ENCODE measurements around the gene GNPTAB. TPM values are rescaled to one million over a fixed set of nuclear protein-coding genes. Genes with fewer than 3 reads are reported as not detected.
A peak's percentile ranks its signal among the peaks of the same experiment; 100 is the strongest.

Gene GNPTAB
- total RNA-seq, 1 experiment from 2014 or later: 11.6 TPM

GRCh38 chr12:101781834-101782233, 48.9 kb downstream of the GNPTAB start:
- H3K9ac ChIP-seq (ENCODE audit: low read length): no peak overlapping the region
- no peaks in the 10 kb centered on the region for H3K9me2 ChIP-seq (replicated peaks; ENCODE audit: insufficient read depth, low read length)
- no peaks in the 10 kb centered on the region for H3K27me3 ChIP-seq (ENCODE audit: low read length)
- H2AFZ ChIP-seq (ENCODE audit: low read length): no peak overlapping the region
- H3K36me3 ChIP-seq (ENCODE audit: insufficient read depth, low read length): no peaks in the 10 kb centered on the region
- no peaks in the 10 kb centered on the region for H4K20me1 ChIP-seq (ENCODE audit: insufficient read depth, low read depth, low read length)
- H3K9me3 ChIP-seq (ENCODE audit: low read length): no peaks in the 10 kb centered on the region
- no peak overlapping the region for H3K27ac ChIP-seq (ENCODE audit: low read length)
- DNase-seq: no peak
- H3K4me1 ChIP-seq (ENCODE audit: low read length): peaks cover 16% of the 10 kb centered on the region
- H3K79me2 ChIP-seq (ENCODE audit: low read length): no peaks in the 10 kb centered on the region
- H3K4me3 ChIP-seq (ENCODE audit: low read length): no peak overlapping the region
- no peak overlapping the region for H3K4me2 ChIP-seq (ENCODE audit: low read depth, low read length, poor library complexity, severe bottlenecking)

- H3K9ac ChIP-seq (ENCODE audit: low read length): no peak overlapping the region
- peaks cover 16% of the 10 kb centered on the region for H3K4me1 ChIP-seq (ENCODE audit: low read length)
- H3K4me2 ChIP-seq (ENCODE audit: low read depth, low read length, poor library complexity, severe bottlenecking): peak overlapping the region; percentile 43
- no peaks in the 10 kb centered on the region for H3K9me2 ChIP-seq (replicated peaks; ENCODE audit: insufficient read depth, low read length)
- no peak overlapping the region for H3K27ac ChIP-seq (ENCODE audit: low read length)
- H3K9me3 ChIP-seq (ENCODE audit: low read length): no peaks in the 10 kb centered on the region
- no peaks in the 10 kb centered on the region for H3K27me3 ChIP-seq (ENCODE audit: low read length)
- no peaks in the 10 kb centered on the region for H3K36me3 ChIP-seq (ENCODE audit: insufficient read depth, low read length)
- H2AFZ ChIP-seq (ENCODE audit: low read length): no peak overlapping the region
- DNase-seq: peak; percentile 61
- no peak overlapping the region for H3K4me3 ChIP-seq (ENCODE audit: low read length)
- no peaks in the 10 kb centered on the region for H4K20me1 ChIP-seq (ENCODE audit: insufficient read depth, low read depth, low read length)
- no peaks in the 10 kb centered on the region for H3K79me2 ChIP-seq (ENCODE audit: low read length)
Observed at GRCh38 chr12:101780599-101780998, 50.2 kb downstream of the GNPTAB start.

- Histone ChIP-seq H3K27ac (ENCODE audit: low read length) (no peak overlapping the region), H3K4me2 (ENCODE audit: low read depth, low read length, poor library complexity, severe bottlenecking) (no peak overlapping the region), H2AFZ (ENCODE audit: low read length) (no peak overlapping the region), H3K9me2 (replicated peaks; ENCODE audit: insufficient read depth, low read length) (no peaks in the 10 kb centered on the region), H3K9me3 (ENCODE audit: low read length) (no peaks in the 10 kb centered on the region), H3K4me3 (ENCODE audit: low read length) (no peak overlapping the region), H3K9ac (ENCODE audit: low read length) (no peak overlapping the region), H3K36me3 (ENCODE audit: insufficient read depth, low read length) (no peaks in the 10 kb centered on the region), H3K4me1 (ENCODE audit: low read length) (peaks cover 16% of the 10 kb centered on the region), H4K20me1 (ENCODE audit: insufficient read depth, low read depth, low read length) (no peaks in the 10 kb centered on the region), H3K27me3 (ENCODE audit: low read length) (no peaks in the 10 kb centered on the region), H3K79me2 (ENCODE audit: low read length) (no peaks in the 10 kb centered on the region)
- no peak for DNase-seq
Observed at GRCh38 chr12:101779626-101780025, 51.1 kb downstream of the GNPTAB start.

- H3K4me3 ChIP-seq (ENCODE audit: low read length): no peak overlapping the region
- H3K9ac ChIP-seq (ENCODE audit: low read length): no peak overlapping the region
- no peaks in the 10 kb centered on the region for H4K20me1 ChIP-seq (ENCODE audit: insufficient read depth, low read depth, low read length)
- no peak overlapping the region for H3K27ac ChIP-seq (ENCODE audit: low read length)
- no peak for DNase-seq
- no peaks in the 10 kb centered on the region for H3K9me2 ChIP-seq (replicated peaks; ENCODE audit: insufficient read depth, low read length)
- H3K9me3 ChIP-seq (ENCODE audit: low read length): no peaks in the 10 kb centered on the region
- H3K36me3 ChIP-seq (ENCODE audit: insufficient read depth, low read length): no peaks in the 10 kb centered on the region
- no peak overlapping the region for H2AFZ ChIP-seq (ENCODE audit: low read length)
- H3K4me1 ChIP-seq (ENCODE audit: low read length): peaks cover 16% of the 10 kb centered on the region
- no peak overlapping the region for H3K4me2 ChIP-seq (ENCODE audit: low read depth, low read length, poor library complexity, severe bottlenecking)
- no peaks in the 10 kb centered on the region for H3K79me2 ChIP-seq (ENCODE audit: low read length)
- no peaks in the 10 kb centered on the region for H3K27me3 ChIP-seq (ENCODE audit: low read length)
Observed at GRCh38 chr12:101779200-101779599, 51.6 kb downstream of the GNPTAB start.

GRCh38 chr12:101777978-101778377, 52.8 kb downstream of the GNPTAB start:
- no peaks in the 10 kb centered on the region for H3K79me2 ChIP-seq (ENCODE audit: low read length)
- peaks cover 19% of the 10 kb centered on the region for H3K4me1 ChIP-seq (ENCODE audit: low read length)
- no peak overlapping the region for H3K4me3 ChIP-seq (ENCODE audit: low read length)
- H3K4me2 ChIP-seq (ENCODE audit: low read depth, low read length, poor library complexity, severe bottlenecking): no peak overlapping the region
- no peak overlapping the region for H2AFZ ChIP-seq (ENCODE audit: low read length)
- H3K9me2 ChIP-seq (replicated peaks; ENCODE audit: insufficient read depth, low read length): no peaks in the 10 kb centered on the region
- no peaks in the 10 kb centered on the region for H4K20me1 ChIP-seq (ENCODE audit: insufficient read depth, low read depth, low read length)
- no peaks in the 10 kb centered on the region for H3K9me3 ChIP-seq (ENCODE audit: low read length)
- no peak for DNase-seq
- H3K27ac ChIP-seq (ENCODE audit: low read length): no peak overlapping the region
- H3K36me3 ChIP-seq (ENCODE audit: insufficient read depth, low read length): no peaks in the 10 kb centered on the region
- H3K9ac ChIP-seq (ENCODE audit: low read length): no peak overlapping the region
- no peaks in the 10 kb centered on the region for H3K27me3 ChIP-seq (ENCODE audit: low read length)

- H3K9ac ChIP-seq (ENCODE audit: low read length): no peak overlapping the region
- H3K36me3 ChIP-seq (ENCODE audit: insufficient read depth, low read length): no peaks in the 10 kb centered on the region
- no peaks in the 10 kb centered on the region for H3K79me2 ChIP-seq (ENCODE audit: low read length)
- no peak overlapping the region for H2AFZ ChIP-seq (ENCODE audit: low read length)
- no peaks in the 10 kb centered on the region for H3K9me3 ChIP-seq (ENCODE audit: low read length)
- H3K9me2 ChIP-seq (replicated peaks; ENCODE audit: insufficient read depth, low read length): no peaks in the 10 kb centered on the region
- H3K27me3 ChIP-seq (ENCODE audit: low read length): no peaks in the 10 kb centered on the region
- H4K20me1 ChIP-seq (ENCODE audit: insufficient read depth, low read depth, low read length): no peaks in the 10 kb centered on the region
- no peak overlapping the region for H3K27ac ChIP-seq (ENCODE audit: low read length)
- no peak for DNase-seq
- no peak overlapping the region for H3K4me3 ChIP-seq (ENCODE audit: low read length)
- H3K4me2 ChIP-seq (ENCODE audit: low read depth, low read length, poor library complexity, severe bottlenecking): no peak overlapping the region
- peaks cover 19% of the 10 kb centered on the region for H3K4me1 ChIP-seq (ENCODE audit: low read length)
Observed at GRCh38 chr12:101777485-101777884, 53.3 kb downstream of the GNPTAB start.

- H3K4me3 ChIP-seq (ENCODE audit: low read length): no peak overlapping the region
- H3K27me3 ChIP-seq (ENCODE audit: low read length): no peaks in the 10 kb centered on the region
- H2AFZ ChIP-seq (ENCODE audit: low read length): no peak overlapping the region
- H3K9ac ChIP-seq (ENCODE audit: low read length): no peak overlapping the region
- H3K36me3 ChIP-seq (ENCODE audit: insufficient read depth, low read length): no peaks in the 10 kb centered on the region
- H3K79me2 ChIP-seq (ENCODE audit: low read length): no peaks in the 10 kb centered on the region
- H3K27ac ChIP-seq (ENCODE audit: low read length): no peak overlapping the region
- no peaks in the 10 kb centered on the region for H4K20me1 ChIP-seq (ENCODE audit: insufficient read depth, low read depth, low read length)
- peaks cover 16% of the 10 kb centered on the region for H3K4me1 ChIP-seq (ENCODE audit: low read length)
- H3K9me3 ChIP-seq (ENCODE audit: low read length): no peaks in the 10 kb centered on the region
- no peak overlapping the region for H3K4me2 ChIP-seq (ENCODE audit: low read depth, low read length, poor library complexity, severe bottlenecking)
- DNase-seq: no peak
- no peaks in the 10 kb centered on the region for H3K9me2 ChIP-seq (replicated peaks; ENCODE audit: insufficient read depth, low read length)
Observed at GRCh38 chr12:101775816-101776215, 54.9 kb downstream of the GNPTAB start.

GRCh38 chr12:101773650-101774162, 57.1 kb downstream of the GNPTAB start:
- Histone ChIP-seq H3K4me1 (ENCODE audit: low read length) (peaks cover 3% of the 10 kb centered on the region), H3K79me2 (ENCODE audit: low read length) (no peaks in the 10 kb centered on the region), H2AFZ (ENCODE audit: low read length) (no peak overlapping the region), H3K9ac (ENCODE audit: low read length) (no peak overlapping the region), H3K36me3 (ENCODE audit: insufficient read depth, low read length) (no peaks in the 10 kb centered on the region), H3K27ac (ENCODE audit: low read length) (no peak overlapping the region), H3K9me3 (ENCODE audit: low read length) (no peaks in the 10 kb centered on the region), H3K27me3 (ENCODE audit: low read length) (no peaks in the 10 kb centered on the region), H3K9me2 (replicated peaks; ENCODE audit: insufficient read depth, low read length) (no peaks in the 10 kb centered on the region), H4K20me1 (ENCODE audit: insufficient read depth, low read depth, low read length) (no peaks in the 10 kb centered on the region), H3K4me2 (ENCODE audit: low read depth, low read length, poor library complexity, severe bottlenecking) (no peak overlapping the region), H3K4me3 (ENCODE audit: low read length) (no peak overlapping the region)
- peak; percentile 85 for DNase-seq
